Panc1 (cell line): Measurements from ENCODE around the gene OR51F1.

Experiments used
- CTCF ChIP-seq: fragments of 450-650 bp; IDR thresholded peaks from 2 replicates; pipeline ENCODE4 v1.5.1; 2017; ENCODE audit warnings: mild to moderate bottlenecking
- SIN3A ChIP-seq: IDR thresholded peaks from 2 replicates; pipeline ENCODE4 v1.6.1; 2012; ENCODE audit warnings: low read depth, mild to moderate bottlenecking, low read length, moderate library complexity, borderline replicate concordance; ENCODE audit not compliant: insufficient read depth

DNA sequence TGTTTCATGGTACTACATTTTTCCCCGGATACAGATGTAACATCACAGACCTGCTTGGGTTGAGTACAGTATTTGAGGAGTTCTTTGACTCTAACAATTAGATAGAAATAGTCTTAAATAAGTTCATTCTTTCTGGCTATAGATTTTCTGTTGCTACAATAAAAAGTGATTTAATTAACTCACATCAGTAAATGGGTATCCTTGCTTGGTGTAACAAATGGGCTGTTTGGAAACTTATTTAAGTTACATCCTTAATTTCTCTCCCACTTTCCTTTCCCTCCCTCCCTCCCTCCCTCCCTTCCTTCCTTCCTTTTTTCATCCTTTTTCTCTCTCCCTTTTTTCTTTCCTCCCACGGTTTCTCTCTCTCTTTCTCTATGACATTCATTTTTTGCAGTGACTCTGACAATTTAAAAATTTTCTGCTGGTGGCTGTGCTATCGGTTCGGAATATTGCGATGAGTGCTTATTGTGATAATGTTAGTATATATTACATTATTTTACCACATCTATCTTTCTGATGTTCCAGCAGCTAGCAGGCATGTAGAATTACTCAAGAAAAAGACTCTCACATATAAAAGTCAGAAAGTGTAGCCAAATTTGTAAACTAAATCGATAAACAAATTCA lies 3.2 kb downstream of the OR51F1 start:
- TF ChIP-seq CTCF (no peak), SIN3A (no peak)
